ENCODE data around the gene IDI2.
A peak's percentile ranks its signal among the peaks of the same experiment; 100 is the strongest.

The IDI2 gene

GRCh38 chr10:1045415-1045814, 19.8 kb upstream of the IDI2 start:
- Histone ChIP-seq H3K27me3 (ENCODE audit: low read depth, low read length) (no peaks in the 10 kb centered on the region), H3K4me1 (ENCODE audit: low read length) (peaks cover 37% of the 10 kb centered on the region), H3K4me2 (ENCODE audit: low read length) (peak overlapping the region; percentile 82), H3K36me3 (replicated peaks; ENCODE audit: low read depth, low read length) (peaks cover 44% of the 10 kb centered on the region), H3K9ac (ENCODE audit: low read length) (0 out of 2 replicates have a peak overlapping the region, but pooled peaks have one; percentile 39), H3K9me3 (ENCODE audit: insufficient read depth, low read length) (no peaks in the 10 kb centered on the region), H3K79me2 (ENCODE audit: low read length) (peaks cover 60% of the 10 kb centered on the region), H3K4me3 (ENCODE audit: low read length) (peak overlapping the region; percentile 60), H4K20me1 (ENCODE audit: insufficient read depth, low read length) (peaks cover 40% of the 10 kb centered on the region), H3K27ac (ENCODE audit: low read length) (peak overlapping the region; percentile 81), H2AFZ (ENCODE audit: low read depth, low read length) (no peak overlapping the region)
- no peak for TF ChIP-seq EZH2phosphoT487 (IDR thresholded peaks at IDR 0.05; ENCODE audit: low read depth)
- no peak for TF ChIP-seq CTCF (IDR thresholded peaks at IDR 0.05; ENCODE audit: low read depth, low read length)

DNA sequence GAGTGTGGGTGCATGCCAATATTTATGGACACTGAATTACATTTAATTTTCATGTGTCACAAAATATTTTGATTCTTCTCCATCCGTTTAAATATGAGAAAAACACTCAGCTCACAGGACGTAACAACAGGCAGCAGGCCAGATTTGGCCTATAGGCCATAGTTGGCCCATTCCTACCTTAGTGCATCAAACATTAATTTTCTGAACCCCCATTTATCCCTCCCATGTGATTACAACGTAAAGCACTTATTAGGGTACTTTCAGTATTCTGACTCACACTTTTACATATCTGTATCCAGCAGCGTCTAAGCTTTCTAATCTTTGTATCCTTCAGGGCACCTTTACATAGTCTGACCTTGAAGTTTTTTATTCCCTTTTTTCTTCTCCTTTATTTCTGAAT, 19.3 kb upstream of the IDI2 start:
- peaks cover 59% of the 10 kb centered on the region for H3K79me2 ChIP-seq (ENCODE audit: low read length)
- no peaks in the 10 kb centered on the region for H3K9me3 ChIP-seq (ENCODE audit: insufficient read depth, low read length)
- no peak overlapping the region for H2AFZ ChIP-seq (ENCODE audit: low read depth, low read length)
- peaks cover 49% of the 10 kb centered on the region for H3K36me3 ChIP-seq (replicated peaks; ENCODE audit: low read depth, low read length)
- H4K20me1 ChIP-seq (ENCODE audit: insufficient read depth, low read length), result peaks cover 45% of the 10 kb centered on the region
- H3K27ac ChIP-seq (ENCODE audit: low read length), result peak overlapping the region; percentile 81
- no peak for TF ChIP-seq CTCF (IDR thresholded peaks at IDR 0.05; ENCODE audit: low read depth, low read length)
- no peak for TF ChIP-seq EZH2phosphoT487 (IDR thresholded peaks at IDR 0.05; ENCODE audit: low read depth)
- peaks cover 37% of the 10 kb centered on the region for H3K4me1 ChIP-seq (ENCODE audit: low read length)
- peak overlapping the region; percentile 39; the same call in 1 of the 2 replicates for H3K9ac ChIP-seq (ENCODE audit: low read length)
- H3K4me2 ChIP-seq (ENCODE audit: low read length), result peak overlapping the region; percentile 82
- H3K27me3 ChIP-seq (ENCODE audit: low read depth, low read length), result no peaks in the 10 kb centered on the region
- H3K4me3 ChIP-seq (ENCODE audit: low read length), result peak overlapping the region; percentile 60

DNA sequence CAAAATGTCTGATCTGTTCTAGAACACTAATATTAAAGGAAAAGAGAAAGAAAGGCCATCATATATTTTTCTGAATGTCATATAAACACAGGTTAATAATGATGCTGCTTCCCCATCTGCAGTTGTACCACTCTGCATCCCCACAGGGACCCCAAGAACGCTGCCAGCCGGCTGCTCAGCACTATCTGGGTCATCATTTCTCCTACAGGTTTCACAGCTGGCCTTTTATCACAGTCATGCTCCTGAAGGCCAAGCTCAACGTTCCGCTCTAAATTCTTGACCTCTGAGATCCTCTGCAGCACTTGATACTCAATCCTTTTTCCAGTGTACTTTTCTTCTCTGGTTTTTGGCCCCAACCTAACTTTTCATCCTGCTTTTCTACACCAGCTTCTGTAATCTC, 18.5 kb upstream of the IDI2 start:
- Histone ChIP-seq H3K27ac (ENCODE audit: low read length) (peak overlapping the region; percentile 81), H3K9ac (ENCODE audit: low read length) (peak overlapping the region; percentile 39), H3K79me2 (ENCODE audit: low read length) (peaks cover 54% of the 10 kb centered on the region)

DNA sequence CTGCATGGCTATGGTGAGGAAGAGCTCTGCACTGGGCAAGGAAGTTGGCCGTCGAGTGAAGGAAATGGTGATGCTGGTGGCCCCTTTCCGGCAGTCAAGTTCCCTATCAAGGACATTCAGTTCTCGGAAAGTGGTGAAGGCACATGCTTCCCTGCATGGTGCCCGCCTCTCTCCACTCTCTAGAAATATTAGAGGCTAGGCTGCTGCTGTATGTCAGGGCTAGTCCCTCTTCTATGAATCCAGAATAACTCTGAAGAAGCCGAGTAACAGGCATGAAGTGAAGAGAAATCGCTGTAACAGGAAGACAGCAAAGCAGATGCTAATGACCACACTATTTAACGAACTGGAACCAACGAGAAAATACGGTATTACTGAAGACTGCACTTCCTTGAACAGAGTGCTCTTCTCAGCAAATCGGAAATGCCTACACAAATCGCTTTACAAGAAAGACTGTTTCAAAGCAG, 17.9 kb upstream of the IDI2 start:
- H3K4me2 ChIP-seq (ENCODE audit: low read length), result peak overlapping the region; percentile 82
- no peak for TF ChIP-seq CTCF (IDR thresholded peaks at IDR 0.05; ENCODE audit: low read depth, low read length)
- no peak for TF ChIP-seq EZH2phosphoT487 (IDR thresholded peaks at IDR 0.05; ENCODE audit: low read depth)
- H3K79me2 ChIP-seq (ENCODE audit: low read length), result peaks cover 53% of the 10 kb centered on the region
- H3K27ac ChIP-seq (ENCODE audit: low read length), result peak overlapping the region; percentile 81
- H3K4me1 ChIP-seq (ENCODE audit: low read length), result peaks cover 37% of the 10 kb centered on the region
- H3K9me3 ChIP-seq (ENCODE audit: insufficient read depth, low read length), result no peaks in the 10 kb centered on the region
- H3K9ac ChIP-seq (ENCODE audit: low read length), result peak overlapping the region; percentile 42
- H4K20me1 ChIP-seq (ENCODE audit: insufficient read depth, low read length), result peaks cover 45% of the 10 kb centered on the region
- H2AFZ ChIP-seq (ENCODE audit: low read depth, low read length), result no peak overlapping the region
- H3K36me3 ChIP-seq (replicated peaks; ENCODE audit: low read depth, low read length), result peaks cover 53% of the 10 kb centered on the region
- peak overlapping the region; percentile 60 for H3K4me3 ChIP-seq (ENCODE audit: low read length)
- no peaks in the 10 kb centered on the region for H3K27me3 ChIP-seq (ENCODE audit: low read depth, low read length)

More for the DNA sequence above, 18.5 kb upstream of the IDI2 start:
- no peaks in the 10 kb centered on the region for H3K9me3 ChIP-seq (ENCODE audit: insufficient read depth, low read length)
- peaks cover 37% of the 10 kb centered on the region for H3K4me1 ChIP-seq (ENCODE audit: low read length)
- H3K27me3 ChIP-seq (ENCODE audit: low read depth, low read length), result no peaks in the 10 kb centered on the region
- no peak for TF ChIP-seq CTCF (IDR thresholded peaks at IDR 0.05; ENCODE audit: low read depth, low read length)
- no peak for TF ChIP-seq EZH2phosphoT487 (IDR thresholded peaks at IDR 0.05; ENCODE audit: low read depth)
- H2AFZ ChIP-seq (ENCODE audit: low read depth, low read length), result no peak overlapping the region
- H3K4me2 ChIP-seq (ENCODE audit: low read length), result peak overlapping the region; percentile 82
- peaks cover 52% of the 10 kb centered on the region for H3K36me3 ChIP-seq (replicated peaks; ENCODE audit: low read depth, low read length)
- peaks cover 45% of the 10 kb centered on the region for H4K20me1 ChIP-seq (ENCODE audit: insufficient read depth, low read length)
- H3K4me3 ChIP-seq (ENCODE audit: low read length), result peak overlapping the region; percentile 60
